Panc1 (cell line): Measurements from ENCODE around the gene MEF2A. TPM values are rescaled to one million over a fixed set of nuclear protein-coding genes. Genes with fewer than 3 reads are reported as not detected.

ENCODE experiments used
- ATAC-seq: fragments of 200-7000 bp; cut with Tn5 transposase; 2 replicates; pipeline ENCODE4 v1.9.1; 2020; ENCODE audit warnings: mild to moderate bottlenecking, moderate library complexity
- BruUV-seq: library from RNA; stranded (reverse); fragments of 400-500 nt; replicated peaks from 2 replicates; lab custom pipeline; 2021; lab: Mats Ljungman, UMichigan
- CTCF ChIA-PET: fragments of 300-600 bp; sonication (Branson Sonifier 250); formaldehyde crosslinking; loops from one replicate; lab custom pipeline; 2022; ENCODE audit warnings: antibody characterized with exemption; lab: Charles Lee
- POLR2A ChIA-PET: fragments of 300-600 bp; sonication (Branson Sonifier 250); formaldehyde crosslinking; loops from one replicate; lab custom pipeline; 2022; ENCODE audit warnings: antibody characterized with exemption; lab: Charles Lee
- DNase-seq: peaks from one replicate; pipeline ENCODE4 v3.0.0-alpha.2; 2010; ENCODE audit warnings: low read depth, low spot score
- H3K27ac ChIP-seq: 2 replicates; pipeline ENCODE4 v1.5.1; 2011; ENCODE audit warnings: mild to moderate bottlenecking, low read length, inconsistent platforms
- H3K27me3 ChIP-seq: fragments of 200-500 bp; sonication (Bioruptor generic); 2 replicates; pipeline ENCODE4 v1.6.0; 2014; ENCODE audit warnings: low read length, inconsistent platforms; ENCODE audit not compliant: control insufficient read depth, insufficient read depth
- H3K36me3 ChIP-seq: fragments of 200-500 bp; sonication (Bioruptor generic); 2 replicates; pipeline ENCODE4 v1.5.1; 2014; ENCODE audit warnings: inconsistent platforms, mild to moderate bottlenecking, low read length, moderate library complexity; ENCODE audit not compliant: control insufficient read depth, insufficient read depth
- H3K4me1 ChIP-seq: 2 replicates; pipeline ENCODE4 v1.5.1; 2011; ENCODE audit warnings: inconsistent platforms, mild to moderate bottlenecking, low read length, moderate library complexity; ENCODE audit not compliant: control insufficient read depth, insufficient read depth
- H3K4me3 ChIP-seq, 2 experiments: 2 replicates each; pipeline ENCODE4 v1.5.1; 2011 to 2012; ENCODE audit warnings: low read depth in 2 of 2, low read length in 2 of 2, mild to moderate bottlenecking in 2 of 2, inconsistent platforms in 1 of 2, moderate library complexity in 1 of 2
- H3K9me3 ChIP-seq: fragments of 200-500 bp; sonication (Bioruptor generic); 2 replicates; pipeline ENCODE4 v1.5.1; 2014; ENCODE audit warnings: low read depth, mild to moderate bottlenecking, inconsistent platforms, low read length, moderate library complexity; ENCODE audit not compliant: control insufficient read depth, insufficient read depth
- CTCF ChIP-seq: fragments of 450-650 bp; IDR thresholded peaks from 2 replicates; pipeline ENCODE4 v1.5.1; 2017; ENCODE audit warnings: mild to moderate bottlenecking
- POLR2AphosphoS5 ChIP-seq: IDR thresholded peaks from 2 replicates; pipeline ENCODE4 v1.6.1; 2012; ENCODE audit warnings: mild to moderate bottlenecking, low read depth, low read length, moderate library complexity
- REST ChIP-seq, 2 experiments: IDR thresholded peaks; 2 replicates each; pipeline ENCODE4 v1.6.1; 2011 to 2012; ENCODE audit warnings: low read depth in 2 of 2, control low read depth in 1 of 2, low read length in 1 of 2, mild to moderate bottlenecking in 1 of 2, moderate library complexity in 1 of 2; ENCODE audit not compliant: insufficient read depth in 1 of 2
- SIN3A ChIP-seq: IDR thresholded peaks from 2 replicates; pipeline ENCODE4 v1.6.1; 2012; ENCODE audit warnings: low read depth, mild to moderate bottlenecking, low read length, moderate library complexity, borderline replicate concordance; ENCODE audit not compliant: insufficient read depth
- TCF7L2 ChIP-seq: IDR thresholded peaks from 2 replicates; pipeline ENCODE4 v1.6.1; 2011; ENCODE audit warnings: mild to moderate bottlenecking, low read depth, low read length, inconsistent platforms
- in situ Hi-C: cut with HindIII; loops from 2 replicates; pipeline ENCODE4 v1.10.0; 2016; ENCODE audit warnings: low sequenced_read_pairs, low pct_unique_long_range_greater_than_20kb
- intact Hi-C: fragments of 100-400 bp; cut with micrococcal nuclease; formaldehyde crosslinking; loops from one replicate; pipeline ENCODE4 v1.10.0; 2022; ENCODE audit not compliant: unreplicated experiment
- total RNA-seq: library from RNA; stranded (reverse); gene quantifications from one replicate; pipeline ENCODE4 v1.2.1, GENCODE V29; 2021; ENCODE audit not compliant: unreplicated experiment

The MEF2A gene
- total RNA-seq, 1 experiment from 2014 or later: 31.1 TPM

DNA sequence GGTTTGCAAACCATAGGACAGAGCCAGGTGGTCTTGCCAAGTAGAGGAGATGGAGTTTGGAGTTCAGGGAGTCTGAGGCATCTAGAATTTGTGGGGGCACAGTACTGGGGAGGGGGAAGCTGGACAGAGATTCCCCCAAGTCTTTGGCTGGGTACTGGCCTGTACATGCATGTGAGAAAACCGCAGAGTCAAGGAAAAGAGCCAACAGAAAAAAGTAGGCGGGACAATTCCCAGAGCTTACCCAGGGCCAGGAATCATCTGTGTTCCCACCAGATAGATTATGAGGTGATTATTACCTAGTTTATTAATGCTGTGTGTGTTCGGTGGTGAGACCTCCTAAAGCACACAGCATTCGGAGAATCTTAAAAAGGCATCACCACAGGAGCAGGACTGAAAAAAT, 156.1 kb downstream of the MEF2A start:
- Histone ChIP-seq H3K27me3 (no peaks in the 10 kb centered on the region), H3K9me3 (no peaks in the 10 kb centered on the region), H3K36me3 (no peaks in the 10 kb centered on the region), H3K27ac (no peak overlapping the region), H3K4me3 (no peak overlapping the region), H3K4me1 (no peaks in the 10 kb centered on the region)
- in situ Hi-C loops: no loop called here
- intact Hi-C loops: no loop called here
- ATAC-seq (no peak), DNase-seq (no peak)
- POLR2A ChIA-PET: no interaction called here
- CTCF ChIA-PET: no interaction called here
- no TSS peak for BruUV-seq
- TF ChIP-seq REST (IDR thresholded peaks at IDR 0.05; ENCODE audit: insufficient read depth in 1 of 2, low read depth in 2 of 2, low read length in 1 of 2) (no peak), CTCF (no peak), TCF7L2 (no peak), SIN3A (no peak), POLR2AphosphoS5 (no peak)

GRCh38 chr15:99722406-99722805, 156.6 kb downstream of the MEF2A start:
- CTCF ChIA-PET: no interaction called here
- POLR2A ChIA-PET: interaction anchor here (1.5 kb wide), 1 partner anchor 11 kb away, joined by 3 read pairs; no protein-coding TSS in a partner anchor

More at GRCh38 chr15:99722406-99722805, 156.6 kb downstream of the MEF2A start:
- no TSS peak for BruUV-seq
- intact Hi-C loops: no loop called here
- Histone ChIP-seq H3K27me3 (no peaks in the 10 kb centered on the region), H3K4me1 (no peaks in the 10 kb centered on the region), H3K27ac (no peak overlapping the region), H3K9me3 (no peaks in the 10 kb centered on the region), H3K4me3 (no peak overlapping the region), H3K36me3 (no peaks in the 10 kb centered on the region)
- in situ Hi-C loops: no loop called here
- TF ChIP-seq CTCF: no peak
- no peak for TF ChIP-seq REST (IDR thresholded peaks at IDR 0.05; ENCODE audit: insufficient read depth in 1 of 2, low read depth in 2 of 2, low read length in 1 of 2)
- no peak for TF ChIP-seq SIN3A
- no peak for TF ChIP-seq TCF7L2
- no peak for TF ChIP-seq POLR2AphosphoS5
- ATAC-seq (no peak), DNase-seq (no peak)
